AG04450 (cell line): ENCODE data around the gene XIRP1. TPM values are rescaled to one million over a fixed set of nuclear protein-coding genes. Genes with fewer than 3 reads are reported as not detected.

ENCODE experiments used
- CTCF ChIA-PET: fragments of 300-600, 350-600 bp; formaldehyde crosslinking; extraction: SDS; loops from one replicate; lab custom pipeline; 2022; ENCODE audit warnings: antibody characterized with exemption, inconsistent platforms; lab: Charles Lee
- POLR2A ChIA-PET: fragments of 350-600 bp; formaldehyde crosslinking; extraction: SDS; loops from one replicate; lab custom pipeline; 2021; ENCODE audit warnings: antibody characterized with exemption, inconsistent platforms; lab: Yijun Ruan, JAX
- DNase-seq: peaks from one replicate; pipeline ENCODE4 v3.0.0-alpha.2; 2011; ENCODE audit warnings: low read depth, low spot score
- H3K27ac ChIP-seq: one replicate; pipeline ENCODE4 v1.5.1; 2012; ENCODE audit warnings: low read depth, low read length, control low read depth
- H3K27me3 ChIP-seq: one replicate; pipeline ENCODE4 v1.6.0; 2012; ENCODE audit warnings: low read length; ENCODE audit not compliant: control insufficient read depth, insufficient read depth
- H3K4me3 ChIP-seq: 2 replicates; pipeline ENCODE4 v1.5.1; 2011; ENCODE audit warnings: mild to moderate bottlenecking, low read depth, low read length, control low read depth
- H3K9me3 ChIP-seq: 2 replicates; pipeline ENCODE4 v1.5.1; 2012; ENCODE audit warnings: low read length; ENCODE audit not compliant: control insufficient read depth, insufficient read depth
- polyA plus RNA-seq: library from polyadenylated mRNA; depleted of rRNA; stranded (reverse); fragments of >200 nt; gene quantifications from 2 replicates; pipeline ENCODE4 v1.2.3, GENCODE V29; 2011
- TF ChIP-seq, protein P1 (sequence below): IDR thresholded peaks from 2 replicates; pipeline ENCODE4 v1.5.1; 2011; ENCODE audit warnings: low read depth, low read length, control low read depth, inconsistent platforms

Gene XIRP1
- polyA plus RNA-seq, 1 experiment: not detected

DNA sequence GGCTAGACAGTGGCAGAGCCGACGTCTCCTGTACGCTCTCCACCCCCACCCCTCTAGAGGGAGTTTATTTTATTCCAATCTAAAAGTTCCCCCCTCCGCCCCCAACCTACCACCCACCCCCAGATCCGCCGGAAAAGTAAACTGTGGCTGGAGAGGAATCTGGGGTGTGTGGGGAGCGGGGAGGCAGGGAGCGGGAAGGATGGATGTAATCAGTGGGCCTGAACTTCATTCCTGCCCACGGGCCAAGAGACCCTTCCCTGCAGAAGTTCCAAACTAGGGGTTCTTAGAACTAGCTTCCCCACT is 38.5 kb downstream of the XIRP1 start:
- Histone ChIP-seq H3K27ac (no peak overlapping the region), H3K9me3 (no peaks in the 10 kb centered on the region; the same call in 1 of the 2 replicates), H3K4me3 (peak overlapping the region; percentile 54), H3K27me3 (peaks cover 3% of the 10 kb centered on the region)
- no peak for DNase-seq
- POLR2A ChIA-PET: no interaction called here
- CTCF ChIA-PET: no interaction called here
- TF ChIP-seq, protein P1, sequence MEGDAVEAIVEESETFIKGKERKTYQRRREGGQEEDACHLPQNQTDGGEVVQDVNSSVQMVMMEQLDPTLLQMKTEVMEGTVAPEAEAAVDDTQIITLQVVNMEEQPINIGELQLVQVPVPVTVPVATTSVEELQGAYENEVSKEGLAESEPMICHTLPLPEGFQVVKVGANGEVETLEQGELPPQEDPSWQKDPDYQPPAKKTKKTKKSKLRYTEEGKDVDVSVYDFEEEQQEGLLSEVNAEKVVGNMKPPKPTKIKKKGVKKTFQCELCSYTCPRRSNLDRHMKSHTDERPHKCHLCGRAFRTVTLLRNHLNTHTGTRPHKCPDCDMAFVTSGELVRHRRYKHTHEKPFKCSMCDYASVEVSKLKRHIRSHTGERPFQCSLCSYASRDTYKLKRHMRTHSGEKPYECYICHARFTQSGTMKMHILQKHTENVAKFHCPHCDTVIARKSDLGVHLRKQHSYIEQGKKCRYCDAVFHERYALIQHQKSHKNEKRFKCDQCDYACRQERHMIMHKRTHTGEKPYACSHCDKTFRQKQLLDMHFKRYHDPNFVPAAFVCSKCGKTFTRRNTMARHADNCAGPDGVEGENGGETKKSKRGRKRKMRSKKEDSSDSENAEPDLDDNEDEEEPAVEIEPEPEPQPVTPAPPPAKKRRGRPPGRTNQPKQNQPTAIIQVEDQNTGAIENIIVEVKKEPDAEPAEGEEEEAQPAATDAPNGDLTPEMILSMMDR: 0 out of 2 replicates have a peak, but pooled peaks have one; percentile 7

DNA sequence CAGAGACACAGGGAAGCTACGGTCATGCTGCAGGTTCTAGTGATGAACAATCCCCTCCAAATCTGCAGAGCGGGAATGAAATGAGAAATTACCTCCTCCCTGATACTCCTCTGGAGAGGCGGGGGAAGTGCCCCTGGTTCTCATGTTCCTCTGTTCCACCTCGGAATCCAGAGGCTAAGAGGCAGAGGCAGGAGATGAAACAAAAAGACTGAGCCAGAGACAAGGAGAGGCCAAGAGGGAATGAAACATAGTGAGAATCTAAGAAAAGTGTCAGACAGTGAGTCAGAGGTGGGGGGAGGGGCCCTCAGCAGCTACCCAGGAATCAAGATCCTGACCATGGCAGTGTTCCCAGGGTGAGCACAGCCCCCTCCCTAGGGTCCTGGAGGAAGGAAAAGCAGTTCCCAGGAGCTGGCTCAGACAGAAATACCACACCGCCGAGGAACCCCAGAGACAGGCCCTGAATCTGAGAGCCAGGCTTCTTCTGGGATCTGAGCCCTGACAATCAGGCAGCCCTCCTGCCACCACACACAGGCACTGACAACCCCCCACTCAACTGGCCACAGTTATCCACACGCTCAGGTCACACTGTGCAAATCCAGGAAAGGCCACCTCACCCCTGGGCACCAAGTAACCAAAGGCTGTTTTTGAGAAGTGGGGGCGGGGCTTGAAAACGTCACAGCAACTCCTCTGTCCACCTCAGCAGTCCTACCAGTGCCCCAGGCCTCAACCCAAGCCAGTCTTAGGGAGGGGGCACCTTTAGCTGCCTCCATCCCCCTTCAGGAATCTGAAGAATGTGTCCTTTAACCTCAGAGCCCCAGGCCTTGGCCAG is 41.4 kb downstream of the XIRP1 start:
- peak overlapping the region; percentile 97 for H3K27ac ChIP-seq
- no peaks in the 10 kb centered on the region; the same call in 1 of the 2 replicates for H3K9me3 ChIP-seq
- CTCF ChIA-PET: interaction anchor here (0.6 to 2.1 kb wide), 4 partner anchors 24 to 137 kb away, joined by 3 to 6 read pairs (median 5); no protein-coding TSS in a partner anchor
- DNase-seq: peak; percentile 87
- H3K27me3 ChIP-seq: no peaks in the 10 kb centered on the region
- TF ChIP-seq, protein P1: no peak
- peak overlapping the region; percentile 78 for H3K4me3 ChIP-seq
- POLR2A ChIA-PET: interaction anchor here (1.4 kb wide), 1 partner anchor 43 kb away, joined by 6 read pairs; the partner anchor contains the start of genes GORASP1 and TTC21A

DNA sequence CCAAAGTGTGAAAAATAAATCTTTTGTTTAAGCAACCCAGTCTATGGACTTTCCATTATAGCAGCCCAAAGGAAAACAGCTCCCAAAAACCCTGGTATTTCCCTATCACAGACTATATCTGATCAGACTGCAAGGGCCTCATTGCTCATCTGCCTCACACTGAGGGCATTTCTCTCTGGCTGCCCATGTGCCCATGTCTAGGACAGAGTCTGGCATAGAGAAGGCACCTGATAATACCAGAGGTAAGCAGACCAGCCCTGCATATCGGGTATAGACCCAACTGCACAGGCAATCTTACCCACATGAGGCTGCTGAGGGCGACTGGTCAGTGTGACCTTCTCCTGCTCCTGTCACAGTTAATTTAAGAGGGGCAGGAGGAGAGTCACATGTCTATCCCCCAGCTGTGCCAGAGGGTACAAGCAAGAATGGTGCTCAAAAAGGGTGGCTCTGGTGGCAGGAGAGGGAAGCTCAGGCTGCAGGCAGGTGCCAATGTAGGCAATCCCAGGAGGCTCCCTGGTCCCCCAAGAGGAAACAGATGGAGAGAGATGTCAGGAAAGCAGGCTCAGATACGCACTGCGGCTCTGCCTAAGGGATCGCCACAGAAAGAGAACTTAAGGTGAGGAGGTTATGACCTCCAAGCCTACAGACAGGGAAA is 42.1 kb downstream of the XIRP1 start:
- POLR2A ChIA-PET: interaction anchor here (1.4 kb wide), 1 partner anchor 43 kb away, joined by 6 read pairs; the partner anchor contains the start of genes GORASP1 and TTC21A

DNA sequence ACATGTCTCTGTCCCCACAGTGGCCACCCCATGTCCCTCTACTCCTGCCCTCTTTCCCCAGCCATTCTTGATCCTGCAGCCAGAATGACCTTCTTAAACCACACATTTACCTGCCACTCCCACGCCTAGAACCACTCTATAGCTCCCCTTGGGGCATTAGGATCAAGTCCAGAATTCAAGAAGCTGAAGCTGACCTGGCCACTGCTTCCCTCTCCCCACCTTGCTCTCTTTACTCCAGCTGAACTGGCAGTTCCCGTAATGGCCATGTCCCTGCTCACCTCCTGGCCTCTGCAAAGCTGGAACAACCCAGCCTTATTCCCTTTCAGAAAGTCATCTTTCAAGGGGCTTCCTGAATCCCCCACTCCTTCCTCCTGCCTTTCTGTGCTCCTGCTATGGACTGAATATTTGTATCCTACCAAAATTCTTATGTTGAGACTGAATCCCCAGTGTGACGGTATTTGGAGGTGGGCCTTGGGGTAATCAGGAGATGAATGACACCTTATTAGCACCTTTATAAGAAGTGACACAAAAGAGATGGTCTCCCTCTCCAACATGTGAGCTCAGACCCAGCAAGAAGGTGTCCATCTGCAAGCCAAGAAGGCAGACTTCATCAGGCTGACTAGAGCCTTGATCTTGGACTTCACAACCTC is 42.8 kb downstream of the XIRP1 start:
- ChIA-PET CTCF (interaction anchor here (0.6 to 2.1 kb wide), 5 partner anchors 23 to 150 kb away, joined by 3 to 6 read pairs (median 5); no protein-coding TSS in a partner anchor), POLR2A (interaction anchor here (0.6 to 1.4 kb wide), 3 partner anchors 22 to 42 kb away, joined by 3 to 6 read pairs (median 4); partner anchors contain the start of genes GORASP1 and TTC21A)
- H3K4me3 ChIP-seq: no peak overlapping the region
- TF ChIP-seq, protein P1: no peak
- H3K27me3 ChIP-seq: no peaks in the 10 kb centered on the region
- peak overlapping the region; percentile 21 for H3K27ac ChIP-seq
- DNase-seq: no peak
- H3K9me3 ChIP-seq: no peaks in the 10 kb centered on the region; the same call in 1 of the 2 replicates

More for the DNA sequence above, 42.1 kb downstream of the XIRP1 start:
- CTCF ChIA-PET: interaction anchor here (0.6 to 2.1 kb wide), 6 partner anchors 23 to 150 kb away, joined by 3 to 6 read pairs (median 4); no protein-coding TSS in a partner anchor
- Histone ChIP-seq H3K27ac (peak overlapping the region; percentile 97), H3K27me3 (no peaks in the 10 kb centered on the region), H3K9me3 (no peaks in the 10 kb centered on the region; the same call in 1 of the 2 replicates), H3K4me3 (peak overlapping the region; percentile 78)
- no peak for DNase-seq
- TF ChIP-seq, protein P1: peak; percentile 13; the same call in 1 of the 2 replicates
